ENCODE data around the gene TSPAN11.

TSPAN11 gene

DNA sequence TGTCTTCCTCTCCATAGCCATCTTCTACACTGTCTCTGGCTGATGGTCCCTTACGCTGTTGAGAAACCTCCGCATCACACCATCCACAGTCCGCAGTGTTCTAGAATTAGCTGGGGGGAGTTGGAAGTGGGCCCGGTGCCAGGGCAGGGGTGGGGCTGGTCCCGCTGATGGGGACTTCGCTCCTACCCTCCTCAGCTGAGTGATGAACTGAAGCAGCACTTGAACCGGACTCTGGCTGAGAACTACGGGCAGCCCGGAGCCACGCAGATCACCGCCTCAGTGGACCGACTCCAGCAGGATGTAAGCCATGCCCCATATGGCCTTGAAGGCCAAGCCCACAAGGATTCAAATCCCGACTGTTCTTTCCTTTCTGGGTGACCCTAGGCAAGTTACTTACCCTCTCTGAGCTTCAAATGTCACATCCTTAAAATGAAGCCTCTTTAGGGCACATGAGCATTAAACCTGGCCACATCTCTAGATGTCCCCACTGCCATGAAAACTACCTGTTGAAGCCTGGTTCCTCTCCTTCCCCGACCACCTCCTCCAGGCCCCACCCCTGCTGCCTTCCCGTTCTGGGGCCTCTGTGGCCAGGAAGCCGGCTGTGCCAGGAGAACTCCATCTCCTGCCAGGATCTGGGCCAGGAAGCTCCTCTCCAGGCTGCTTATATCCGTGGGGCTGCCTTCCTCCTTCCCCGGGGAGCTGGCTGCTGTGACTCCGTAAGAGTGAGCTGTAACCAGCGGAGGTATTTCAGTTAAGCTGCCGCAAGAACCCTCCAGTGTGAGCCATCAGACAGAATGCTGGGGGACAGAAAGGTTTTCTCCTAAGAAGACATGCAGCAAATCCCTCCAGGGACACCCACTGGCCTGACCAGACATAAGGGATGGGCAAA lies 53.1 kb downstream of the TSPAN11 start:
- no peak for DNase-seq (ENCODE audit: low read depth)

- DNase-seq (ENCODE audit: low read depth) = no peak
These were observed 54.6 kb downstream of the TSPAN11 start for GRCh38 chr12:30980955-30981662.

- no peak for DNase-seq (ENCODE audit: low read depth)
These were observed 55.9 kb downstream of the TSPAN11 start for GRCh38 chr12:30982413-30982812.

GRCh38 chr12:30985814-30986452 lies 59.4 kb downstream of the TSPAN11 start:
- no peak for DNase-seq (ENCODE audit: low read depth)

- no peak for DNase-seq (ENCODE audit: low read depth)
These were observed 61.5 kb downstream of the TSPAN11 start for GRCh38 chr12:30988086-30988485.

- no peak for DNase-seq (ENCODE audit: low read depth)
These were observed 62.2 kb downstream of the TSPAN11 start for GRCh38 chr12:30988646-30989286.

- DNase-seq (ENCODE audit: low read depth) = no peak
These were observed 63.2 kb downstream of the TSPAN11 start for GRCh38 chr12:30989754-30990153.

DNA sequence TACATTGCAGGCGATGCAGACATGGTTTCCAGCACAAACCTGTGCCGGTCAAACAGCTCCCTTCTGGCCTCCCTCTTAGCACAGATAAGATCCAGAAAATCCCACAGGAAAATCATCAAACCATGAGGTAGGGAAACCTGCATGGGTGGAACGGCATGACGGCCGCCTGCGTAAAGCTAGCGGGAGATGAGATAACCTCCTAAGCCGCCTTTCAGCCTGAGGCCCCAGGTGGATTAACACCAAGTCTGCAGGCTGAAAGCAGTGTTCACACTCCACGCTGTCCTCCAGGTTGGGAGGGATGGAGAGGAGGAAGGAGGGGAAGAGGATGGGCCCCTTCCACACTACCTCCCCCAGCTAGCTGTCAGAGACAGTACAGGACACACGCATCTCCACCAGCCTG lies 63.8 kb downstream of the TSPAN11 start:
- no peak for DNase-seq (ENCODE audit: low read depth)

- no peak for DNase-seq (ENCODE audit: low read depth)
These were observed 64.2 kb downstream of the TSPAN11 start for GRCh38 chr12:30990776-30991175.

GRCh38 chr12:30991466-30991865 lies 64.9 kb downstream of the TSPAN11 start:
- DNase-seq (ENCODE audit: low read depth) = no peak

GRCh38 chr12:30992381-30992780 lies 65.8 kb downstream of the TSPAN11 start:
- no peak for DNase-seq (ENCODE audit: low read depth)

DNA sequence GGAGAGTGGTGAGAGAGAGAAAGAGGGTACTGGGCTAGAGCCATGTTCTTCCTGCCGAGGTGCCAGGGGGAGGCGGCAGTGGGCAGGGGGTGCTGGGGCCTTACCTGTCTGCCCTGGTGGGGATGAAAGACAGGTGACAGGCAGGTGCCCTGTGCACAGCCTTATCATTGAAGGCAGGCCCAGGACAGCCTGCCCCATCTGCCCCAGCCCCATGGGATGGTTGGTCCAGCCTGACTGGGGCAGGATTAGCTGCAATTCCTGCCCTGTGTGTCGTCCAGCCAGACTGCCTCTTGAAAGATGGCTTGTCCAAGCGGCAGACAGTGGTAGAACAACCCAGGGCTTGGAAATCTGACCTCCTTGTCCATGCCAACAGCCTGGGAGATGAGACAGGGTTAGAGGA lies 67.2 kb downstream of the TSPAN11 start:
- no peak for DNase-seq (ENCODE audit: low read depth)

DNA sequence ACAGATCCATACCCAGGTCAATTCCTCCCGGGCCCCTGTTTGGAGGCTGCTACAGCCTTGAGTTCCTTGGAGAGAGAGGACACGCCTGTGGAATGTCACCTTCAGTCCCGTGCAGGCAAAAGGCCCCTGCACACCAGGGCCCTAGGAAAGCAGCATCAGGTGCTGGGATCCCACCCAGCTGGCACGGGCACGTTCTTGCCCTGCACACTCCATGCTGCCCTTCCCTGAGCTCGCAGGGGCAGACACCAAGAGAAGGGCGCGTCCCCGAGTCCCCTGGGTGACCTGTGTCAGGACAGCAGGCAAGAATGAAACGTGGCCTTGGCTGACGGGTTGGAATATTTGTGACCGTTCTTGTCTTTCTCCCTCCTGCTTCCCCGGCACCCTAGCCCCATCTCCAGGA lies 67.7 kb downstream of the TSPAN11 start:
- no peak for DNase-seq (ENCODE audit: low read depth)

- DNase-seq (ENCODE audit: low read depth) = peak; percentile 43
These were observed 69.7 kb downstream of the TSPAN11 start for GRCh38 chr12:30996255-30996654.

DNA sequence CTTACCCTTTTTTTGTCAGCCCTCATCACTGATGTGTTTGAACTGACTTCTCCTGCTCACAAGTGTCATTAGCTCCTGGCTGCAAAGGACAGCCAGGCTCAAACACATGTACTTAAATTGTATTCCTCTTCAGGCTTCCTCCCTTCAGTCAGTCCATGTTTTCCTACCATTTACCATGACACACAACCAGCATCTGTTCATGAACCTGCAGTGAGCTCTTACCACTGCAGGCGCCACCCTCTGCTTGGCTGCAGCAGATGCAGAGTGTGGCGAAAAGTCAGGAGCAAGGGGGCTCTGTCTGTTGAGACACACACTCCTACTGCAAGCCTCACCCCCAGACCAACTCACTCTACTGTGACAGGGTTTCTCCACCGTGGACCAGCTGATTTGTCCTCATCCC lies 70.2 kb downstream of the TSPAN11 start:
- DNase-seq (ENCODE audit: low read depth) = no peak

DNA sequence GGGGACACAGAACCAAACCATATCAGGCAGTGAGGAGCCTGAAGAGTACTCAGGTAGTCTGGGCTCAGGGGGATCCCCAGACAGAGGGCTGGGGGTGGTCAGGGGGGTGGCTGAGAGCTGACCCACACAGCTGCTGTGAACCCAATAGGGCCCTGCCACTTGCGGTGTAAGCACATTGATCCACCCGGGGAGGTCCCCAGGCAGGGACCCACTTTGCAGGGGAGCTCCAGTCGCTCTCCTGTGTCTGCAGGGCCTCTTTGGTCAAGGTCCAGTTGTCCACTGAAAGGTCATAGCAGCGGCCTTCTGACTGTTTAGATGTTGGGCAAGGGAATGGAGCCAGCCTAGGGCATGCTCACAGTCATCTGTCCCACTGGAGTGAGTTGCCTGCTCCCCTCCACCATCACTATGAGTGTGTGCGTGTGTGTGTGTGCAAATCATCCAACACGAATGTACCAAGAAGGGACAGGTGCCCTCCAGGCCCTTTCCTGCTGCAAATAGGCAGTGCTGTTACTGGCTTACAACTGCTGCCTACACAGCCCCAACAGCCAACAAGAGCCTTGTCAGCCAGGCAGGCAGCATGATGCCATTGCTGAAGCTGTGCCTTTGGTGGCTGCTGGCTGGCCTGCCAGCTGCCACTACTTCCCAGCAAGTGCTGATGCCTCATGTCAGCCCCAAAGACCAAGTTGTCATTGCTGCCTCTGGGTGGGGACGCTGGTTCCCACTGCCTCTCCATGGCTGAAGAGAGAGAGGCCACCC lies 71.3 kb downstream of the TSPAN11 start:
- no peak for DNase-seq (ENCODE audit: low read depth)

GRCh38 chr12:30999011-30999410 lies 72.5 kb downstream of the TSPAN11 start:
- DNase-seq (ENCODE audit: low read depth) = no peak

DNA sequence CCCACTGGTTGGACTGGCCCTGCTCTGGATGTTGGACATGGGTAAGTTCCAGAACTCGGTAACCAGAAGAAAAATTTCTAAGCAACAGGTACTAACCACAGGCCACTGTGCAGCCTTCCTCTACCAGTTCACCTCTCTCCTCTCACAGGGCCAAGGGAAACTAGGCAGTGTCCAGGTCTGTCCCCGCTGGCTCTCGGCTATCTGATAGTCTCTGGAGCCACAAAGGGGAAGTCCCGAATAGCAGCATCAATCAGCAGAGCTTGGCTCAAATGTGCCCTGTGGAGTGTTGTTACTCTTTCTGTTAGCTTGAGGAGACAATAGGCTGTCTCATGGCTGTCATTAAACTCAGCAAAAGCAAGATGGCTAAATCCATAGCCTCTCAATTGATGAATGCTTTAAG lies 73.2 kb downstream of the TSPAN11 start:
- no peak for DNase-seq (ENCODE audit: low read depth)

DNA sequence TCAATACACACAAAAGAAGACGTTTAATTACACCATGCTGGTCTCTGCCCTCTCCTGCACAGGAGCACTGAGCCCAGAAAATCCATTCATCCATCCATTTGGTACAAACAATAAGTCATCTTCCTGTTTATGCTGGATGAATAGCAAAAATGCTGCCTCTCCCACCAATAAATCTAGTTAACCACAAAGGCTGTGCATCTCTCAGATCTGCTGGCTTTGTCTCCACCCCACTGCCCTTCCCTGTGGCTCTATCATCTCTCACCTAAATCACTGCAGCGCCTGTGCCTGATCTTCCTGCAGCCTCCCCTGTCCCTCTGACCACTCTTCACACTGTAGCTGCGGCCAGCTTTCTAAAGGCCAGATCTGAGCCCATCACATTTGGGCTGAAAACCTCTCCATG lies 74.2 kb downstream of the TSPAN11 start:
- no peak for DNase-seq (ENCODE audit: low read depth)

GRCh38 chr12:31001581-31002360 lies 75.2 kb downstream of the TSPAN11 start:
- no peak for DNase-seq (ENCODE audit: low read depth)

GRCh38 chr12:31002361-31002725 lies 75.8 kb downstream of the TSPAN11 start:
- no peak for DNase-seq (ENCODE audit: low read depth)
